NCI-H526 (cell line): ENCODE results near the gene TNS1.

Experiments used
- DNase-seq, 2 experiments: peaks; one replicate each; lab custom pipeline; 2025; lab: John Stamatoyannopoulos, UW

TNS1 gene

DNA sequence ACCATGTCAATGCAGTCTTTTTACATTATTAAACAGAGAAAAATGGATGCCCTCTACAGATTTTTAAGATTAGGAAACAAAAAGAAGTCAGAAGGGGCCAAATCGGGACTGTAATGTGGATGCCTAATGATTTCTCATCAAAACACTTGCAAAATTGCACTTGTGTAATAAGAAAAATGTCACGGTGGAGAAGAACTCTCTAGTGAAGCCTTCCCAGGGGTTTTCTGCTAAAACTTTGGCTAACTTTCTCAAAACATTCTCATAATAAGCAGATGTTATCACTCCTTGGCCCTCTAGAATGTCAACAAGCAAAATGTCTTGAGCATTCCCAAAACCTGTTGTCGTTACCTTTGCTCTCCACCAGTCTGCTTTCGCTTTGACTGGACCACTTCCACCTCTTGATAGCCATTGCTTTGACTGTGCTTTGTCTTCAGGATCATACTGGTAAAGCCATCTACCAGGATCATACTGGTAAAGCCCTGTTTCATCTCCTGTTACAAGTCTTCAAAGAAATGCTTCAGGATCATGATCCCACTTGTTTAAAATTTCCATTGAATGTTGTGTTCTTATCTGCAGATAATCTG is 226.8 kb downstream of the TNS1 start:
- no peak for DNase-seq

DNA sequence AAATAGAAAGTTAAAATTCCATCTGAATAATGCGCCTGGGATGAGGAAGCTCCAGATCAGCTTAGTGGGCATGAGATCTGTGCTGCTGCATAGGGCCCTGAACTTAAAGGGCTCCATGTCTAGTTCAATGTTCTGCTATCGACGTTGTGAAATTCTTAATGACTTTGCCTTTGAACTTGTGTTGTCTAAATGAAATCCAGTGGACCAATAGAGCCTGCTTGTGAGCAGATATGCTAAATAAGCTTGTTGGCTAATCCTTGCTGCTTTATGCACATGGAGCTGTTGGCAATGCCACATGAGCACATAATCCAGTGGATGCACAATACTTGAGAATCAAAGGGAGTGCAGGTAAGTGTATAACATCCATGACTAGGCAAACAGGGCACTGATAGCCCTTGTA is 228.6 kb downstream of the TNS1 start:
- no peak for DNase-seq

DNA sequence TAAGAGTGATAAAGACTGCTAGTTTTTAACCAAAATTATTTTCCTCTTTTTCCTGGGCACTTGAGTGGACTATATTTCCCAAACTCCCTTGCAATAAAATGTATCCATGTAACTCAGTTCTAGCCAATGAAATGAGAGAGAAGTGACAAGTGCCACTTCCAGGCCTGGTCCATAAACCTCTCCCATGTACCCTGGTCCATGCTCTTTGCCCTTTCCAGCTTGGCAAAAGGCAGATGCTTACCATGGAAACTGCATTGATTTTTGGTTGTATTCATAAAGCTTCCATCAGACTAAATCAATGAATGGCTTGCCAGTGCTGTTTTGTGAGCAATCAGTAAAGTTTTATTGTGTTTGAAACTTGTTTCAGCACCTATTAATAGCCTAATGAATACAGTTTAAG is 229.3 kb downstream of the TNS1 start:
- DNase-seq: no peak

DNA sequence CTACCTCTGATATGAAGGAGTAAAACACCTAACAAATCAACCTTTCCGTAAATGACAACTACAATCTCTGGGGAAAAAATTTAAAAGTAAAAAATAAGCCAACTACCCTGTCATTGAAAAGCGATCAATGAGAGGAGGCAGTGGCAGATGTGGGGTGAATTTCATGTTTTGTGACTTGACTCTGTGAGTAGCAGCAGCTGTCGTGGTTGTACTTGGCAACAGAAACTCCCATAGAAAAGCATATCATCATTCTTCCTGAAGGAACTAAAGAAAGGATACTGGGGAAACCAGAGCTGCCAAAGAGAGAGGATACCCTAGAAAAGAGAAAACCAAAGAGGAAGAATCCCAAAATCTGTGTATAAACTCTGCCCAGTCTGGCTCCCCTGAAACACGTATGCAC is 236.4 kb downstream of the TNS1 start:
- DNase-seq: no peak

DNA sequence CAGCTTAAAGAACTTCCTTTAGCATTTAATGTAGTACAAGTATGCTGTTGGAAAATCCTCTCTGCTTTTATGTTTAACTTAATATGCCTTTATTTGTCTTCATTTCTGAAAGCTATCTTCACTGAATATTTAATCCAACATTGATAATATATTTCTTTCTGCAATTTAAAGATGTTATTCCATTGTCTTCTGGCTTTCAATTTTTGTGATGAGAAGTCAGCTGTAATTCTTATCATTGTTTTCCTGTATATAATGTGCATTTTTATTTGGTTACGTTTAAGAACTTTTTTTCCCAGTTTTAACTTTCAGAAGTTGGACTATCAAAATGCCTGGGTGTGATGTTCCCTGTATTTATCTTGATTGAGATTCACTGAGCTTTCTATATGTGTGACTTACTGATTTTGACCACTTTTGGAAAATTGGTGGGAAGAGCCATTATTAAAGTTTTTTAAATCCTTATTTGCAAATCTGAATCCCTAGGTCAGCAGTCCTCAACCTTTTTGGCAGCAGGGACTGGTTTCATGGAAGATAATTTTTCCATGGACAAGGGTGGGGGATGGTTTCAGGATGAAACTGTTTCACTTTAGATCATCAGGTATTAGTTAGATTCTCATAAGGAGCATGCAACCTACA is 241.0 kb downstream of the TNS1 start:
- no peak for DNase-seq

DNA sequence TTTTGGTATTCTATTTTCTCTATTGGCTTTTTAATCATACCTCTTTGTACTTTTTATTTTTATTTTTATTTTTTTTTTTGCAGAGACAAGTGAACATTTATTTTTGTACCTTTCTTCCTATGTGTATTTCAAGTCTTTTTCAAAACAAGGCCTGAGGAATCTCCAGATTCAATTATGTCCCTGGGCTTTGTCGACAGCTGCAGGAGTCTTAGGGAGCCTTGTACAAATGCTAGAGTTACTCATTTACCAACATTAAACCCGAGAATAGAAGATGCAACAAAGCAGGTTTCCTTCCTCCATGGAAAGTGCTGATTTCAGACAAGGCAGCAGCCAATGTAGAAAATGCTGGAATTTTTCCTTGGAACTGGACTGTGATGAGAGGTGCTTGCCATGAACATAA is 242.8 kb downstream of the TNS1 start:
- DNase-seq: no peak

DNA sequence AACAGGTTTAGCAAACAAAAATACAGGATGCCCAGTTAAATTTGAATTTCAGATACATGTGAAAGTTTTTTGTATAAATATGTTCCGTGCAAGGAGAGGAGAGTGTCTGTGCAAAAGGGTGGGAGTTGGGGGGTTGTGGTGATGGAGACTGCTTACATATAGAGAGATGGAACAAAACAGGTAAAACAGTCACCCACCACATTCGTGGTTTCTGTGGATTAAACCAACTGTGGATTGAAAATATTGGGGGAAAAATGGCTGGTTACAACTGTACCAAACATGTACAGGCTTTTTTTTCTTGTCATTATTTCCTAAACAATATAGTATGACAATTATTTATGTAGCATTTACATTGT is 245.7 kb downstream of the TNS1 start:
- no peak for DNase-seq

DNA sequence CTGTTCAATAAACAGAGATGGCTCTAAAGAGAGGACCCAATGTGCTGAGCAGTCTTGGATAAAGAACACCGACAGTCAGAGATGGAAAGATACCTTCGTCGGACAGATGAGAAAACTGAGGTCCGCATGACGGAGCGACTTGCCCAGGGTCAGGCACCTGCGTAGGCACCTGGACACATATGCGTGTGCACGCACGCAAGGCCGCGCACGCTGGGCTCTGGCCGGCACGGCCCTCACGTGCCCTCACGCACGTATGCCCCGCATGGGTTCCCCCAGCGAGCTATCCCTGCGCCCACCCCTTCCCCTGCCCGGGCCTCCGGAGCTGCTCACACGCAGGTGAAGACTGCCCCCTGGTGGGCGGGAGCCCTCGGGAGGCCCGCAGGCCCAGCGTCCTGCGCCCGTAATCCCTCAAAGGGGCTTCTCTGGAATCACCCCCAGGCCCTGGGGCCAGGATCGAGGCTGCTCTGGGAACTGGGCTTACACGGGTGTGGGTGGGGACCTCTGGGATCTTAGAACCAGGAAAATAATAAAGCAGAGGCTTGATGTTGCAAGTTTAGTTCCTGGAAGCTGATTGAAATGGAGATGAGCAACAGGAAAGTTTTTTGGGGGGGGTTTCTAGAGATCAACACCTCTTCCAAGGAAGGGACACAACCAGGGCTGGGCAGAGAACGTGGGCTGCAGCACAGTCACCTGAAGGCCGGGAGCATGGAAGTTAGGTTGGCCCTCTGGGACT is 246.3 kb downstream of the TNS1 start:
- DNase-seq: peak; percentile 31 to 83

DNA sequence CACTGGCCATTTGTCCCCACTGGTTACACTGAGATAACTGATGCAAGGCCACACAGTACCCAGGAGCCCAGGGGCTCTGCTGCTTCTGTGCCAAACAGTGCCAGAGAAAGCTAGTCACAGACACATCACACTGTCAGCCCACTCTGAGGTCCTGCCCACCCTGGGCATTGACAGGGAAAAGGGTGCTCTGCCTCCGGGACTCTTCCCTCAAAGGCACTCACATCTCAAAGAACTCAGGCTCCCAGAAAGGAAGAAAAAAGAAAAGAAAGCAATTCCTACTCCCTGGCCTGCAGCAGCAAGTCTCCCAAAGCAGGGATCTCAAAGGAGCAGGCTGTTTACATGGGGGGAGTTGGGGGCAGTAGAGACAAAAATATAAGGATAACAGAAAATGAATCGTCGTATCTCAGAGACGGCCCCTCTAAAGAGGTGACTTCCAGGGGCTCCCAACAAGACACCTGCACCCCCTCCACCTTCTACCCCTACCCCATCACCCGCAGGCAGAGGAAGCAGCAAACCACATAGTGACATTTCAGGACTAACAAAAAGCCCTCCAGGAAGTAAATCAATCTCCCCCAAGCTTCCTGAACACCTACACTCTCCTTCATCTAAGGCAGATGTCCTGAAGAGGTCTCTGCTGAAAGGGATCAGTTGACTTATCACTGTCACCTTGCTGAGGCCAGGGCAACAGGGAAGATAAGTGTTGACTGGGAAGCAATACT is 247.6 kb downstream of the TNS1 start:
- no peak for DNase-seq

DNA sequence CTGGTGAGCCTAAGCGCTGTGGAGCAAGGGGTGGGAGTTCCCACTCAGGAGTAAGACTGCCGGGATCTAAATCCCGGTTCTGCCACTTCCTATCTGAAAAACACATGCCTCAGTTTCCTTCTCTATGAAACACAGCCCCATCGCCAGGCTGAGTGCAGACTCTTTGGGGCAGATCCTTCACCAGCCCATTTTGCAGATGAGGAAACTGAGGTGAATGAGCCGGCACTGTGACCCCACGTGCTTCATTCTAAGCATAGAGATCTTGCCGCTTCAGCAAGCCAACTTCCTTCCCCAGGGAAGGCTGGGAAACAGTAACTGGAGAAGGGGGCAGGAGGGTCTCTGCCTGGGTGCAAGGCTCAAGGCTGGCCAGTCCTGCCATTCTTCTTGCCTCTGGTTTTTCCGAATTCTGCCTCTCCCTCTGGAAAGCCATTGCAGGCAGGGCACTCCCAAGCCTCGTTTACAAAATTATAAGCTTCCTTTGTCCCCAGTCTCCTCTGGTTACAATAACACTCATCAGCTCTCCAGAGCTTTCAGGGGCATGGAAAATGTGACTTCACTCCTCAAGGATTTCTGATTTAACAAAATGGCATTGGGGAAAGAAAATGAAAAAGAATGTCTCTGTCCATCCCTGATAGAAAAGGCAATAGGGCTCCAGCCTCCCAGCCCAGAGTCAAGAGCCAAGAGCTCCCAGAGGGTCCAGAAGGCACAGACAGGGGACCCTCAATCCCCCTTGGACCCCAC is 249.2 kb downstream of the TNS1 start:
- no peak for DNase-seq

DNA sequence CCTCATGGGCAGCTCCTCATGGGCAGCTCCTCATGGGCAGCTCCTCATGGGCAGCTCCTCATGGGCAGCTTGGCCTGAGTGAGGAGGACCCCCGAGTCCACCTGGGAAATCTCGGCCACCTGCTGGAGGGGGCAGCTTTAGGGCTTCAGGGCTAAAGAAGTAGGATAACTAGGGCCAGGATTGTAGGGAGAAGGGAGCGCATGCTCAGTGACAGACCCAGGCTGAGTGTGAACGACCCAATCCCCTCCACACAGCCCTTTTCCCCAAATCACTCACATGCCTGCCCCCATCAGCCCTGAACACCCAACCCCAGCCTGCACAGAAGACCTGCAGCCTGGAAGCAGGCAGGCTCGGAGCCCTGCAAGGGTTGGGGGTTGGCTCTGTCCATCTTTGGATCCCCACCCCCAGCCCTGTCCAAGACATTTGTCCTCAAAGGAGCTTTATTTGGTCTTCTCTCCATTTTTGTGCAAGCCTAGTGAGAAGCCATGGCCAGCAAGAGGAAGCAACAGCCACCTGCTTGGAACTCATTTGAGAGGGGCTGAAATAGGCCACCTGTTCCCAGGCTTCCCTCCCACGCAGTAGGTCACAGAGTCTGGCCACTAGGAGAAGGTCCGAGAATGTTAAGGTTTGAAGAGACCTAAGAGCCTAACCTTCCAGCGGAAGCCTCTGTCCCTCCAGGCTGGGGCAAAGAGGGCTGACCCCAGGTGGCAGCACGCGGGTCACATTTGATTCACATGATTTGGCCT is 249.9 kb downstream of the TNS1 start:
- DNase-seq: no peak

DNA sequence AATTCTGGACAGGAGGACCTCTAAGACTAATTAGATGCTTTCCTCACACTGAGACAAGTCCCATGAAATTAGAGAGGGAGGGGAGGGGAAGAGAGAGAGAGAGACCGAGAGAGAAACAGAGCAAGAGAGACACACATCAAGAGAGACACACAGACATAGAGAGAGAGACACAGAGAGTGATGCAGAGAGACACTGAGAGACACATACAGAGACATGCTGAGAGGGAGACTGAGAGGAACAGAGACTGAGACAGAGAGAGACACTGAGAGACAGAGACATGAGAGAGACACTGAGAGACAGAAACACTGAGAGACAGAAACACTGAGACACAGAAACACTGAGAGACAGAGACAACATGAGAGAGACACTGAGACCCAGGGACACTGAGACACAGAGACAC is 250.8 kb downstream of the TNS1 start:
- no peak for DNase-seq

DNA sequence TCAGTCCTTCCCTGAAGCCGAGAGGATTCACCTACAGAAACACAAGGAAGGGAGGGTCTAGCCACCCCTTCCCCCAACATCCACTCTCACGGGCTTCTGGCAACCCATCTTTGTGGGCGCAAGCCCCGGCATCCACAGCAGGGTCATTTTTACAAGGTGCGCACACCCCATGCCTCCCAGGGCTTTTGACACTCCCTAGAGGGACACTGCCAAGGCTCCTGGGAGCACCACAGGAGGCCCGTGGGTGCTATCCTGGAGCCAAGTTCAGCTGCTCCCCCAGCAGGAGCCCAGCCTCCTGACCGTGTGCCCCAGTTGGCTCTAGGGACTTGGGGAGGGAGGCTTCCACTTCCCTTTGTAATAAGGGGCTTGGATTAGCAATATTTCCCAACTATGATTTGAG is 251.6 kb downstream of the TNS1 start:
- no peak for DNase-seq
